H1 (cell line): Measurements from ENCODE around the gene CDK5RAP3. TPM values are rescaled to one million over a fixed set of nuclear protein-coding genes. Genes with fewer than 3 reads are reported as not detected.

Source experiments
- CTCF ChIA-PET: fragments of 300-600 bp; sonication (Branson Sonifier 250); formaldehyde crosslinking; loops from one replicate; lab custom pipeline; 2021; ENCODE audit not compliant: partially characterized antibody; lab: Charles Lee
- POLR2A ChIA-PET: fragments of 300-600 bp; sonication (Branson Sonifier 250); formaldehyde crosslinking; loops from one replicate; lab custom pipeline; 2021; ENCODE audit warnings: inconsistent platforms; ENCODE audit not compliant: partially characterized antibody; lab: Charles Lee
- DNase-seq, 2 experiments: peaks; one replicate each; pipeline versions ENCODE4 v3.0.0 to v3.0.0-alpha.2; 2010 to 2022; ENCODE audit warnings: low spot score in 2 of 2, low read depth in 1 of 2, mixed read lengths in 1 of 2
- FAIRE-seq: peaks from 2 replicates; lab custom pipeline; 2011; peaks lifted over from hg19 to GRCh38; lab: Jason Lieb, UNC
- H2AFZ ChIP-seq: 2 replicates; pipeline ENCODE4 v1.8.1; 2012; ENCODE audit warnings: low read length, inconsistent platforms
- H2AK5ac ChIP-seq: 2 replicates; pipeline ENCODE4 v1.6.1; 2013; ENCODE audit warnings: low read depth, low read length
- H2BK120ac ChIP-seq: replicated peaks from 2 replicates; pipeline ENCODE3; 2013; ENCODE audit warnings: low read depth, low read length, inconsistent platforms
- H2BK12ac ChIP-seq: 2 replicates; pipeline ENCODE4 v1.6.1; 2013; ENCODE audit warnings: low read depth, low read length
- H2BK15ac ChIP-seq: 2 replicates; pipeline ENCODE4 v1.6.1; 2013; ENCODE audit warnings: low read length
- H2BK20ac ChIP-seq: 2 replicates; pipeline ENCODE4 v1.6.1; 2013; ENCODE audit warnings: low read length
- H2BK5ac ChIP-seq: 2 replicates; pipeline ENCODE4 v1.6.1; 2013; ENCODE audit warnings: low read depth, low read length
- H3K14ac ChIP-seq: 2 replicates; pipeline ENCODE4 v1.6.1; 2013; ENCODE audit warnings: inconsistent platforms; ENCODE audit not compliant: insufficient read length
- H3K18ac ChIP-seq: 2 replicates; pipeline ENCODE4 v1.6.1; 2013; ENCODE audit warnings: low read length; ENCODE audit errors: extremely low read depth
- H3K23ac ChIP-seq: 2 replicates; pipeline ENCODE4 v1.6.1; 2013; ENCODE audit warnings: inconsistent platforms; ENCODE audit not compliant: insufficient read length
- H3K23me2 ChIP-seq: 2 replicates; pipeline ENCODE4 v1.6.1; 2013; ENCODE audit warnings: low read depth, low read length
- H3K27ac ChIP-seq: 2 replicates; pipeline ENCODE4 v1.6.1; 2011; ENCODE audit warnings: low read depth, low read length, inconsistent platforms
- H3K27me3 ChIP-seq, 4 experiments: replicated peaks in 1 of 4; 1 replicate in 1 of 4; 2 replicates in 3 of 4; pipeline versions ENCODE4 v1.6.1 to v1.8.1; 2011 to 2013; ENCODE audit warnings: low read length in 3 of 4, mild to moderate bottlenecking in 3 of 4, inconsistent platforms in 2 of 4, mixed read lengths in 2 of 4, moderate library complexity in 1 of 4; ENCODE audit not compliant: control insufficient read depth in 3 of 4, insufficient read depth in 3 of 4; ENCODE audit errors: extremely low read depth in 1 of 4
- H3K36me3 ChIP-seq, 4 experiments: 2 replicates each; pipeline versions ENCODE4 v1.6.1 to v1.8.1; 2011 to 2013; ENCODE audit warnings: mild to moderate bottlenecking in 4 of 4, low read length in 3 of 4, moderate library complexity in 2 of 4, control low read depth in 1 of 4, inconsistent platforms in 1 of 4; ENCODE audit not compliant: insufficient read depth in 4 of 4, control insufficient read depth in 2 of 4
- H3K4ac ChIP-seq: replicated peaks from 2 replicates; pipeline ENCODE3; 2013; ENCODE audit warnings: low read length, low read depth, mixed read lengths, inconsistent platforms; ENCODE audit not compliant: insufficient read length
- H3K4me1 ChIP-seq, 4 experiments: replicated peaks in 1 of 4; 1 replicate in 1 of 4; 2 replicates in 3 of 4; pipeline versions ENCODE4 v1.6.1 to v1.8.1; 2011 to 2013; ENCODE audit warnings: low read length in 3 of 4, inconsistent platforms in 2 of 4, mixed read lengths in 1 of 4; ENCODE audit not compliant: insufficient read depth in 4 of 4, control insufficient read depth in 3 of 4
- H3K4me2 ChIP-seq, 2 experiments: 2 replicates each; pipeline versions ENCODE4 v1.6.1 to v1.8.1; 2011 to 2013; ENCODE audit warnings: low read depth in 2 of 2, low read length in 2 of 2, control low read depth in 1 of 2, inconsistent platforms in 1 of 2, mild to moderate bottlenecking in 1 of 2; ENCODE audit not compliant: insufficient read depth in 1 of 2
- H3K4me3 ChIP-seq, 4 experiments: fragments of 200-600, 300-600 bp in 1 of 4; sonication (generic), shearing (Covaris generic), sonication (Bioruptor Twin) in 1 of 4; 2 replicates each; pipeline versions ENCODE4 v1.5.1 to v1.8.1; 2011 to 2016; ENCODE audit warnings: low read length in 4 of 4, low read depth in 3 of 4, control low read depth in 2 of 4, inconsistent platforms in 2 of 4, mild to moderate bottlenecking in 2 of 4, mixed read lengths in 1 of 4, moderate library complexity in 1 of 4; ENCODE audit not compliant: insufficient read depth in 2 of 4; ENCODE audit errors: extremely low read depth in 1 of 4
- H3K56ac ChIP-seq: replicated peaks from 2 replicates; pipeline ENCODE3; 2013; ENCODE audit warnings: low read depth, mild to moderate bottlenecking, mixed read lengths, low read length, inconsistent platforms; ENCODE audit not compliant: insufficient read length
- H3K79me1 ChIP-seq: 2 replicates; pipeline ENCODE4 v1.6.1; 2013; ENCODE audit warnings: low read depth, low read length, control low read depth
- H3K79me2 ChIP-seq, 2 experiments: 2 replicates each; pipeline versions ENCODE4 v1.6.1 to v1.8.1; 2012 to 2013; ENCODE audit warnings: low read length in 2 of 2, mild to moderate bottlenecking in 2 of 2, inconsistent platforms in 1 of 2; ENCODE audit not compliant: insufficient read depth in 2 of 2, control insufficient read depth in 1 of 2
- H3K9ac ChIP-seq, 4 experiments: replicated peaks in 1 of 4; 1 replicate in 1 of 4; 2 replicates in 3 of 4; pipeline versions ENCODE4 v1.6.1 to v1.8.1; 2011 to 2013; ENCODE audit warnings: low read depth in 3 of 4, low read length in 3 of 4, control low read depth in 2 of 4, mild to moderate bottlenecking in 2 of 4, moderate library complexity in 2 of 4, inconsistent platforms in 1 of 4; ENCODE audit errors: extremely low read depth in 1 of 4
- H3K9me3 ChIP-seq, 2 experiments: 2 replicates each; pipeline versions ENCODE4 v1.6.1 to v1.8.1; 2012 to 2013; ENCODE audit warnings: mild to moderate bottlenecking in 2 of 2, moderate library complexity in 2 of 2, control low read depth in 1 of 2, inconsistent platforms in 1 of 2, low read depth in 1 of 2, low read length in 1 of 2, mixed read lengths in 1 of 2; ENCODE audit not compliant: insufficient read depth in 2 of 2
- H4K20me1 ChIP-seq, 2 experiments: replicated peaks in 1 of 2; 2 replicates each; pipeline versions ENCODE3 to v1.8.1; 2011 to 2013; ENCODE audit warnings: inconsistent platforms in 2 of 2, low read length in 2 of 2, mild to moderate bottlenecking in 1 of 2; ENCODE audit not compliant: insufficient read depth in 2 of 2, control insufficient read depth in 1 of 2
- H4K5ac ChIP-seq: 2 replicates; pipeline ENCODE4 v1.6.1; 2013; ENCODE audit warnings: low read length, low read depth, mixed read lengths, inconsistent platforms; ENCODE audit not compliant: insufficient read length
- H4K8ac ChIP-seq: 2 replicates; pipeline ENCODE4 v1.8.0; 2013; ENCODE audit warnings: mild to moderate bottlenecking, moderate library complexity, low read length, inconsistent platforms; ENCODE audit not compliant: insufficient read depth; ENCODE audit errors: extremely low read depth
- H4K91ac ChIP-seq: replicated peaks from 2 replicates; pipeline ENCODE3; 2013; ENCODE audit warnings: low read length, mixed read lengths, inconsistent platforms; ENCODE audit not compliant: insufficient read length
- BCL11A ChIP-seq, 2 experiments: IDR thresholded peaks; one replicate each; pipeline ENCODE4 v1.6.1; 2011; ENCODE audit warnings: low read depth in 2 of 2, low read length in 2 of 2, mild to moderate bottlenecking in 2 of 2
- WGBS, 2 experiments: shearing (Covaris generic) in 1 of 2; methylation state at CpG; one replicate each; pipeline versions ENCODE4 v1.1.6 to v1.1.7; 2013 to 2015; ENCODE audit warnings: low lambda C conversion rate in 2 of 2, mixed read lengths in 2 of 2, inconsistent platforms in 1 of 2, low coverage in 1 of 2, missing lambda C conversion rate in 1 of 2; ENCODE audit not compliant: insufficient replicate concordance in 2 of 2, insufficient coverage in 1 of 2, insufficient read length in 1 of 2; ENCODE audit errors: extremely low coverage in 1 of 2, missing lambda C conversion rate in 1 of 2; 5-methylcytosine and 5-hydroxymethylcytosine counted together
- polyA plus RNA-seq, 7 experiments: library from polyadenylated mRNA; depleted of rRNA in 3 of 7; stranded (reverse) in 5 of 7; unstranded in 2 of 7; fragments of >200 nt in 5 of 7; fragments of 200-250 nt in 2 of 7; gene quantifications; 1 replicate in 5 of 7; 2 replicates in 1 of 7; 4 replicates in 1 of 7; pipeline versions ENCODE4 v1.2.1 to v1.2.3, GENCODE V29; 2011 to 2013; ENCODE audit warnings: missing spikeins in 2 of 7, mixed read lengths in 2 of 7
- total RNA-seq: library from RNA; stranded (reverse); fragmentation: NEBNext Ultra II Directional; extraction: Animal tissue kit (Norgen Biotek cat#: 25700); gene quantifications from 2 replicates; pipeline ENCODE4 v1.2.1, GENCODE V29; 2021

CDK5RAP3 gene
- total and polyA plus RNA-seq, 2 of the 8 experiments (the other 6 are each of a cell fraction or from before 2014, with no cell fraction given) = 88.2 to 93.2 TPM

DNA sequence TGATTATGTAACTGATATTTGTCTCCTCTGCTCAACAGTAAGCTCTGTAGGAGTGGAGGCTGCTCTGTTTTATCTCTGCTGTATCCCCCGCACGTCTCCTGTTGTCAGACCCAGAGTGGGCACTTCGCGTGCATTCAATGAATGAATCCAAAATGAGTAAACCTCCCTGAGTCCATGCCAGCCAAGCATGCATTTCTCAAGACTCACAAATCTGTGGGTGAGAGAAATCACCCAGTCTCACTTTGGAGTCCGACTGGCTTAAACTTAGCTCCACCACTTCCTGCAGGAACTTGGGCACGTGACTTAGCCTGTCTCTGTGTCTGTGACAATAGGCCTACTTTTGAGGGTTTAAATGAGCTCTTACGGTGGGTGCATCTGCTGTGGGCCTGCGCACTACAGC, 25.8 kb upstream of the CDK5RAP3 start:
- H2BK120ac ChIP-seq = no peak overlapping the region
- H2BK5ac ChIP-seq = no peak overlapping the region
- H3K4me1 ChIP-seq = peaks cover 0 to 8% (median 4%) of the 10 kb centered on the region in 4 experiments; a peak in 4 of 7 replicates
- no peak overlapping the region for H2AFZ ChIP-seq
- H2BK12ac ChIP-seq = no peak overlapping the region
- no peaks in the 10 kb centered on the region for H3K9me3 ChIP-seq
- WGBS, 2 experiments = 90% methylated on average over 8 of the region's 8 CpGs; no CpG with 5 or more reads in 1 of the 2 experiments
- no peak overlapping the region for H3K14ac ChIP-seq
- H3K9ac ChIP-seq = no peak overlapping the region
- H3K56ac ChIP-seq = no peak overlapping the region
- H3K23ac ChIP-seq = no peak overlapping the region
- CTCF ChIA-PET = interaction anchor here (0.9 to 28.0 kb wide), 9 partner anchors 8 to 99 kb away, joined by 3 to 1010 read pairs (median 35); partner anchors contain the start of genes CDK5RAP3, PRR15L, SCRN2 and SP2
- H4K20me1 ChIP-seq = no peaks in the 10 kb centered on the region
- no peak overlapping the region for H4K91ac ChIP-seq
- no peak overlapping the region for H3K27ac ChIP-seq
- peaks cover 0 to 14% (median 6%) of the 10 kb centered on the region in 4 experiments; a peak in 5 of 7 replicates for H3K27me3 ChIP-seq
- no peaks in the 10 kb centered on the region; the same call in 1 of the 2 replicates for H3K23me2 ChIP-seq
- no peaks in the 10 kb centered on the region for H3K79me2 ChIP-seq
- H3K18ac ChIP-seq = no peak overlapping the region
- H2AK5ac ChIP-seq = no peak overlapping the region
- FAIRE-seq = no peak
- H4K5ac ChIP-seq = no peak overlapping the region
- H4K8ac ChIP-seq = no peak overlapping the region
- no peak overlapping the region for H3K4ac ChIP-seq
- H2BK15ac ChIP-seq = no peak overlapping the region
- H2BK20ac ChIP-seq = no peak overlapping the region
- H3K36me3 ChIP-seq = no peaks in the 10 kb centered on the region; a peak in 1 of 8 replicates
- H3K4me2 ChIP-seq = no peak overlapping the region
- DNase-seq = no peak
- H3K4me3 ChIP-seq = no peak overlapping the region
- H3K79me1 ChIP-seq = no peaks in the 10 kb centered on the region
- POLR2A ChIA-PET = interaction anchor here (0.8 to 2.2 kb wide), 4 partner anchors 9 to 110 kb away, joined by 3 to 7 read pairs (median 4); partner anchors contain the start of genes CDK5RAP3 and PRR15L
- no peak for TF ChIP-seq BCL11A (IDR thresholded peaks at IDR 0.05; ENCODE audit: low read depth in 2 of 2, low read length in 2 of 2)
